Coronary artery (tissue), 2 donors: ENCODE data around the gene TIMP1.
"Not testable (repeated sequence)": the region's sequence is repeated elsewhere in the genome, so short reads cannot be mapped to it uniquely, and the experiment has no call there.

Experiments used
- DNase-seq: peaks from one replicate; pipeline ENCODE4 v3.0.0-alpha.2; 2017; ENCODE audit warnings: low spot score
- H3K27ac ChIP-seq, 2 donors: fragments of 200-600 bp; sonication (generic); one replicate each; pipeline ENCODE4 v1.5.1; 2016 to 2019
- H3K4me3 ChIP-seq: fragments of 200-600 bp; sonication (generic); 2 replicates; pipeline ENCODE4 v1.5.1; 2016; ENCODE audit warnings: mild to moderate bottlenecking, moderate library complexity
- CTCF ChIP-seq: fragments of 200-600 bp; sonication (generic); IDR thresholded peaks from one replicate; pipeline ENCODE4 v1.5.1; 2019; ENCODE audit warnings: antibody characterized with exemption

Gene TIMP1

DNA sequence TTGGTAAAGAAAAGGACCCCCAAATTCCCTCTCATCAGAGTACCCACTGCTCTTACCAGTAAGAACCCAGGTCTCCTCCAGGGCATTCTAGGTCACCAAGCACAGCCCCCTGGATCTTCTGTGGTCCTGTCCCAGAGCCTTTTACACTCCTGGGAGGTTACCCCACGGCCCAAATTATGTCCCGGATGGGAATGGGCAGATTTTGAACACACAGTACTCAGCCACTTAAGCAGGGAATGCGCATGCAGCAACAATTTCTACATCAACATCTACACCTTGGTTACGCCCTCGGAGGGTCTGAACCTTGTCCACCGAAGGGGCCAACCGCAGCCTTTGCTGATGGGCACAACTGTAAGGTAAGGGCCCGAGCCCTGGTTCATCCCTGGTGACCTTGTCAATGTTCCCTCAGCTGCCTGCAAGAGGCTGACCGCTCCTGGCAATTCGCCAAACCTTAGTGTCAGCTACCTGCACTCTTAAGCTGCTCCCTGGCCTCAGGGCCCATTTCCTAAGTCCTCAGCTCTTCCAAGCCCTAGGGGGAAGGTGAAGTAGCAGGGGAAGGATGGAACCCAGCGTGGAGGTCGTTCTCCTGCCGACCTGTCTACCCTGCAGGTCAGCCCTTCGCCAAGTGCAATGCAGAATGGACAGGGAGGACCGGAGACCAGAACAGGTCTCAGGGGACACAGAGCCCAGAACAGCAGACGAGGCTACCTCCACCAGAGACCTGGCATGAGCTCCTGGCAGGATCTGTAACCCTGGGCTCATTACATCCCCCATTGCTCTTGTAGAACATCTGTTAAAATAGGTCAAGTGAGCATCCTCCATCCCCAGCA, 5.9 kb downstream of the TIMP1 start:
- DNase-seq: peak; percentile 63
- no peak for TF ChIP-seq CTCF
- Histone ChIP-seq H3K27ac (no peak overlapping the region), H3K4me3 (no peak overlapping the region)

GRCh38 chrX:47590984-47591383, 8.7 kb downstream of the TIMP1 start:
- Histone ChIP-seq H3K4me3 (no peak overlapping the region), H3K27ac (no peak overlapping the region)
- no peak for DNase-seq
- no peak for TF ChIP-seq CTCF

GRCh38 chrX:47593522-47593921, 11.3 kb downstream of the TIMP1 start:
- TF ChIP-seq CTCF: no peak
- no peak overlapping the region for H3K27ac ChIP-seq
- no peak overlapping the region for H3K4me3 ChIP-seq
- no peak for DNase-seq

DNA sequence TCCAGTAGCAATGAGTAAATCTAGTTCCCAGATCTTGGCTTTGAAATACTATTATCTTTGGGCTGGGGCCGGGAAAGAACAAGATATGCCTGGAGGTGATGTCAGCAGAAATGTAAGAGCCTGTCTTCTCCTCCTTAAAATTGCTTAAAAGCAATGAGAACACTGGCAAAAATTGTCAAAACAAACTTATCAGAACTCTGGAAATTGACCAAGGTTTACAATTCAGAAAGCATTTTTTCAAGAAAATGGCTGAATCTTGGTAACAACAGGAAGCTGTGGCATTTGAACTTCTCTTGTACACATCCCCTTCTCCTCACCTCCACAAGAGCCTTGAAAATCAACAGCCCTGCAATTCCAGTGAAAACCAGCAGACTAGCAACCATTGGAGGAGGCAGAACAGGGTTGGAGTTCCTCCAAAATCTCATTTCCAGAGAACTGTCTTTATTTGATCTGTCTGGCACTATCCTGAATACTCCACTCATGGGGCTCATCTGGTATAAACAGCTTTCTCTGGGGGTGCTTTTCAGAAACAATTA, 13.5 kb downstream of the TIMP1 start:
- DNase-seq: peak; percentile 50

DNA sequence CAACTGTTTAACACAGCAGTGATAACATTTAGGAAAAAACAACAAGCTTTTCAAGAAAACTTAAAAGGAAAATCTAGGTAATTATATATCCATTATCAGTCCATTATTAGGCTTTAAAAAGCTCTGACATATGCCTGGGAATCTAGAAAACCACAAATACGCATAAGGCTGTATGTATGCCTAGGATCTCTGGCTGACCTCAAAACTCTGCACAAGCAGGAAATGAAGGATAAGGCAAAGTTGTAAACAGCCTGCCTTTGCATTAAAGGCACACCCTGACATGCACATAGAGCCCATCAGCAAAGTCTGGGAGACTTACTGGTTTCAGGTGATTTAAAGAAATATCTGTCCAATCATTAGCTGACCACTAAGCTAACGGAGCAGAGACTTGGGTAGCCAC, 14.0 kb downstream of the TIMP1 start:
- H3K4me3 ChIP-seq: no peak overlapping the region
- no peak for DNase-seq
- H3K27ac ChIP-seq: peak overlapping the region in 1 of 2 donors; percentile 61
- no peak for TF ChIP-seq CTCF

More for the DNA sequence above, 13.5 kb downstream of the TIMP1 start:
- Histone ChIP-seq H3K4me3 (no peak overlapping the region), H3K27ac (peak overlapping the region in 1 of 2 donors; percentile 61)
- TF ChIP-seq CTCF: no peak

- no peak for TF ChIP-seq CTCF
- Histone ChIP-seq H3K27ac (no peak overlapping the region), H3K4me3 (no peak overlapping the region)
- no peak for DNase-seq
These were observed 15.0 kb downstream of the TIMP1 start for GRCh38 chrX:47597222-47597621.

DNA sequence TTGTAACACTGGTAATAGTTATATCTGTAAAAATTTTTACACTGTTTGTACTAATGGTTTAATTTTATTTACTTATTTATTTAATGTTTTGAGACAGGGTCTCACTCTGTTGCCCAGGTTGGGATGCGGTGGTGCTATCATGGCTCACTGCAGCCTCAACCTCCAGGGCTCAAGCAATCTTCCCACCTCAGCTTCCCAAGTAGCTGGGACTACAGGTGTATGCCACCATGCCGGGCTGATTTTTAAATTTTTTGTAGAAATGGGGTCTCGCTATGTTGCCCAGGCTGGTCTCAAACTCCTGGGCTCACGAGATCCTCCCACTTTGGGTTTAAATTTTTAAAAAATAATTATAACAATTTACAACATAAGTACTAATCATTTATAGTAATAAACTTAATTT, 20.9 kb downstream of the TIMP1 start:
- H3K27ac ChIP-seq, H3K4me3 ChIP-seq, DNase-seq: not testable (repeated sequence)
